ENCODE results near the gene KIRREL3. TPM values are rescaled to one million over a fixed set of nuclear protein-coding genes. Genes with fewer than 3 reads are reported as not detected.

The KIRREL3 gene
- polyA plus RNA-seq, 1 donor (not counting 4 experiments of a cell fraction or from before 2014, with no cell fraction given): 0.04 TPM

DNA sequence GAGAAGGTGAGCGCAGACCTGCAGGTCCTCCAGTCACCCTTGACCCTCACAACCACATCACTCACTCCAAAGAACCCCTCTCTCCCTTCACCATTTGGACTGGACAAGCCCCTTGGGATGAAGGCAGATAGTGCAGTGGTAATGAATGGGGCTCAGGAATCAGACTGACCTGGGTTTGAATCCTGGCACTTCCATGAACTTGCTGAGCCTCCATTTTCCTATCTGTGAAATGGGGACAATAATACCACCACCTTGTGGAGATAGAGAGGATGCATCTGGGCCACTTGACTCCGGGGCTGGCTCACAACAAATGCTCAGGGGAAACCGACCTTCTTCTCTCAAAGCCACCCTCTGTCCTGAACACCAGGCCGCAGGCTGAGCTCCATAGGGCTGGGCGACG is 467.0 kb downstream of the KIRREL3 start:
- Histone ChIP-seq H3K79me2 (ENCODE audit: control insufficient read depth, insufficient read depth, low read length) (no peaks in the 10 kb centered on the region), H3K4me1 (ENCODE audit: control insufficient read depth, extremely low read depth, insufficient read depth, low read length) (no peaks in the 10 kb centered on the region), H2AFZ (ENCODE audit: control insufficient read depth, low read length) (no peak overlapping the region), H3K27ac (ENCODE audit: control insufficient read depth, insufficient read depth, low read length) (no peak overlapping the region), H4K20me1 (ENCODE audit: control insufficient read depth, extremely low read depth, insufficient read depth, low read length) (no peaks in the 10 kb centered on the region), H3K36me3 (ENCODE audit: control insufficient read depth in 2 of 2, extremely low read depth in 1 of 2, insufficient read depth in 2 of 2, low read length in 2 of 2) (no peaks in the 10 kb centered on the region), H3K9me1 (ENCODE audit: control insufficient read depth, extremely low read depth, insufficient read depth, low read length) (no peaks in the 10 kb centered on the region), H3K9me3 (ENCODE audit: control insufficient read depth, low read depth, low read length) (no peaks in the 10 kb centered on the region), H3K4me3 (ENCODE audit: control insufficient read depth in 2 of 3, extremely low read depth in 1 of 3, insufficient read depth in 2 of 3, low read depth in 1 of 3, low read length in 3 of 3) (no peak overlapping the region), H3K27me3 (ENCODE audit: control insufficient read depth, extremely low read depth, insufficient read depth, low read length) (no peaks in the 10 kb centered on the region), H3K4me2 (ENCODE audit: control insufficient read depth, extremely low read depth, insufficient read depth, low read depth, low read length) (no peak overlapping the region), H3K9ac (ENCODE audit: control insufficient read depth, extremely low read depth, insufficient read depth, low read length) (no peak overlapping the region)
- DNase-seq (ENCODE audit: low read depth, low spot score): no peak
- dilution Hi-C loops (cut with MboI; ENCODE audit: extremely low pct_ligation_motif_present, low sequenced_read_pairs): no loop called here
- FAIRE-seq: no peak
- TF ChIP-seq CTCF (optimal IDR thresholded peaks at IDR 0.05 in 1 of 3, IDR thresholded peaks at IDR 0.05 in 1 of 3, conservative IDR thresholded peaks at IDR 0.05 in 1 of 3; ENCODE audit: extremely low read depth in 1 of 3, insufficient read depth in 2 of 3, low read length in 3 of 3) (no peak), EZH2 (IDR thresholded peaks at IDR 0.05; ENCODE audit: low read length) (no peak)

GRCh38 chr11:126530416-126530815 is 470.2 kb downstream of the KIRREL3 start:
- Histone ChIP-seq H3K9ac (ENCODE audit: control insufficient read depth, extremely low read depth, insufficient read depth, low read length) (no peak overlapping the region), H3K4me2 (ENCODE audit: control insufficient read depth, extremely low read depth, insufficient read depth, low read depth, low read length) (no peak overlapping the region), H3K27me3 (ENCODE audit: control insufficient read depth, extremely low read depth, insufficient read depth, low read length) (no peaks in the 10 kb centered on the region), H3K27ac (ENCODE audit: control insufficient read depth, insufficient read depth, low read length) (no peak overlapping the region), H4K20me1 (ENCODE audit: control insufficient read depth, extremely low read depth, insufficient read depth, low read length) (no peaks in the 10 kb centered on the region), H3K9me1 (ENCODE audit: control insufficient read depth, extremely low read depth, insufficient read depth, low read length) (no peaks in the 10 kb centered on the region), H3K4me1 (ENCODE audit: control insufficient read depth, extremely low read depth, insufficient read depth, low read length) (no peaks in the 10 kb centered on the region), H3K36me3 (ENCODE audit: control insufficient read depth in 2 of 2, extremely low read depth in 1 of 2, insufficient read depth in 2 of 2, low read length in 2 of 2) (no peaks in the 10 kb centered on the region), H2AFZ (ENCODE audit: control insufficient read depth, low read length) (no peak overlapping the region), H3K9me3 (ENCODE audit: control insufficient read depth, low read depth, low read length) (no peaks in the 10 kb centered on the region), H3K79me2 (ENCODE audit: control insufficient read depth, insufficient read depth, low read length) (no peaks in the 10 kb centered on the region), H3K4me3 (ENCODE audit: control insufficient read depth in 2 of 3, extremely low read depth in 1 of 3, insufficient read depth in 2 of 3, low read depth in 1 of 3, low read length in 3 of 3) (no peak overlapping the region)
- no peak for TF ChIP-seq EZH2 (IDR thresholded peaks at IDR 0.05; ENCODE audit: low read length)
- no peak for TF ChIP-seq CTCF (optimal IDR thresholded peaks at IDR 0.05 in 1 of 3, IDR thresholded peaks at IDR 0.05 in 1 of 3, conservative IDR thresholded peaks at IDR 0.05 in 1 of 3; ENCODE audit: extremely low read depth in 1 of 3, insufficient read depth in 2 of 3, low read length in 3 of 3)
- dilution Hi-C loops (cut with MboI; ENCODE audit: extremely low pct_ligation_motif_present, low sequenced_read_pairs): no loop called here
- FAIRE-seq: no peak
- DNase-seq (ENCODE audit: low read depth, low spot score): no peak
